ENCODE measurements around the gene KRT79. TPM values are rescaled to one million over a fixed set of nuclear protein-coding genes. Genes with fewer than 3 reads are reported as not detected.

KRT79 gene
- total and polyA plus RNA-seq, 9 of the 15 experiments (the other 6 are each of a cell fraction or from before 2014, with no cell fraction given) = 0.03 to 2.3 (median 0.23) TPM; not detected in 2

- WGBS (ENCODE audit: insufficient coverage, low coverage, missing lambda C conversion rate) = 66% methylated on average over 8 of the region's 13 CpGs
- no peak overlapping the region for H3K4me2 ChIP-seq (ENCODE audit: insufficient read depth, low read length)
- intact Hi-C loops (cut with micrococcal nuclease) = loop anchor here (5.0 to 10.0 kb wide), 3 partner anchors 178 to 716 kb away; no protein-coding TSS in a partner anchor
- in situ Hi-C loops (cut with MboI) = no loop called here
- no TSS peak for BruUV-seq (replicated peaks)
- peak overlapping the region; percentile 92; the same call in 1 of the 3 replicates for H3K27ac ChIP-seq (ENCODE audit: extremely low read depth, low read depth, low read length)
- FAIRE-seq (no peak), DNase-seq (ENCODE audit: extremely low read depth in 1 of 4, low spot score in 3 of 4) (no peak), ATAC-seq (no peak)
- 0 out of 2 replicates have a peak overlapping the region, but pooled peaks have one; percentile 23 for H2AFZ ChIP-seq (ENCODE audit: low read depth, low read length)
- H3K9me1 ChIP-seq (ENCODE audit: control insufficient read depth, insufficient read depth, low read length) = no peaks in the 10 kb centered on the region
- no peaks in the 10 kb centered on the region for H3K9me3 ChIP-seq (replicated peaks; ENCODE audit: control insufficient read depth, insufficient read depth, low read depth, low read length)
- POLR2A ChIA-PET = interaction anchor here (1.4 to 2.3 kb wide), 2 partner anchors 289 to 298 kb away, joined by 3 to 8 read pairs; no protein-coding TSS in a partner anchor
- no peaks in the 10 kb centered on the region for H3K79me2 ChIP-seq (ENCODE audit: control insufficient read depth, insufficient read depth, low read length)
- CTCF ChIA-PET (ENCODE audit: low intra/inter-chr PET ratio) = interaction anchor here (0.5 kb wide), 1 partner anchor 290 kb away, joined by 3 read pairs; no protein-coding TSS in a partner anchor
- no peaks in the 10 kb centered on the region for H4K20me1 ChIP-seq (replicated peaks; ENCODE audit: control insufficient read depth, insufficient read depth, low read length)
- no peaks in the 10 kb centered on the region for H3K27me3 ChIP-seq (ENCODE audit: control insufficient read depth in 2 of 2, insufficient read depth in 2 of 2, low read length in 2 of 2)
- peaks cover 36 to 50% of the 10 kb centered on the region in 2 experiments for H3K4me1 ChIP-seq (replicated peaks in 1 of 2; ENCODE audit: control insufficient read depth in 2 of 2, insufficient read depth in 2 of 2, low read length in 2 of 2)
- H3K9ac ChIP-seq (ENCODE audit: insufficient read depth in 1 of 2, low read depth in 2 of 2, low read length in 2 of 2) = peak overlapping the region; percentile 55 to 88
- TF ChIP-seq ZBTB49 (CRISPR knock-in tag; IDR thresholded peaks at IDR 0.05; ENCODE audit: borderline replicate concordance) (no peak), FOXP1 (CRISPR knock-in tag; IDR thresholded peaks at IDR 0.05) (no peak), GATA2 (CRISPR knock-in tag; IDR thresholded peaks at IDR 0.05) (no peak), NFE2L1 (tag; IDR thresholded peaks at IDR 0.05; ENCODE audit: borderline replicate concordance, low read depth) (no peak)
- no peaks in the 10 kb centered on the region for H3K36me3 ChIP-seq (ENCODE audit: control insufficient read depth, insufficient read depth, low read length)
- no peak overlapping the region for H3K4me3 ChIP-seq
These were observed 38.7 kb upstream of the KRT79 start for GRCh38 chr12:52872644-52873389.

All from K562 (cell line).